ENCODE measurements around the gene RTN4RL1. TPM values are rescaled to one million over a fixed set of nuclear protein-coding genes. Genes with fewer than 3 reads are reported as not detected.
A peak's percentile ranks its signal among the peaks of the same experiment; 100 is the strongest.

The RTN4RL1 gene
- total and polyA plus RNA-seq, 2 of the 13 experiments (the other 11 are each of a cell fraction or from before 2014, with no cell fraction given): 0.01 TPM; not detected in 1

DNA sequence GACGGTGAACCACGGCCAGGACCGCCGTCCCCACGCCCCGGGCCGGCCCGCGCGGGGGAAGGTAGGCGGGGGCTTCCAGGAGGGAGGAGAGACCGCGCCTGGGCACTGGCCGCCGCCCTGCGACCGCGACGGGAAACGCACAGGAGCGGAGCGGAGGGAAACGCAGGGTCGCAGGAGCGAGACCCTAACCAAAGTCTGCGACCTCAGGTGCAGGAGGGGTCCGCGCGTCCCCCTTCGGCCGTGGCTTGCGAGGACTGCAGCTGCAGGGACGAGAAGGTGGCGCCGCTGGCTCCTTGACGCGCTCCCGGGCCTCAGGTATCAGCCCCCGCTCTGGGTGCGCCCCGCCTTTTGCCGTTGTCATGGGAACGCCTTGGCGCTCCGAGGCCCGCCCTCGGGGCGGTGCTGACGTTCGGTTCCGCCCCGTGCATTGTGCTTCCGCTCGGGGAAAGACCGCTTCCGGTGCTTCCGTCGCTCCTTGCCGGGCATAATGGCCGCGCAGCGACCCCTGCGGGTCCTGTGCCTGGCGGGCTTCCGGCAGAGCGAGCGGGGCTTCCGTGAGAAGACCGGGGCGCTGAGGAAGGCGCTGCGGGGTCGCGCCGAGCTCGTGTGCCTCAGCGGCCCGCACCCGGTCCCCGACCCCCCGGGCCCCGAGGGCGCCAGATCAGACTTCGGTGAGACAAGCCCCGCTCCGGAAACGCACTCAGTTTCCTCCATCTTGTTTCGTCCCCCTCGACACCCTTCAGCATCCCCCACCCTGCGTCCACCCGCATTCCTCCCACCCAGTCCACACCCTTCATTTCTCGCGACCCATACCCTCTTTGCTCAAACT is 16.6 kb upstream of the RTN4RL1 start, which contains the start of gene OVCA2 (continued):
- TF ChIP-seq, protein P1, sequence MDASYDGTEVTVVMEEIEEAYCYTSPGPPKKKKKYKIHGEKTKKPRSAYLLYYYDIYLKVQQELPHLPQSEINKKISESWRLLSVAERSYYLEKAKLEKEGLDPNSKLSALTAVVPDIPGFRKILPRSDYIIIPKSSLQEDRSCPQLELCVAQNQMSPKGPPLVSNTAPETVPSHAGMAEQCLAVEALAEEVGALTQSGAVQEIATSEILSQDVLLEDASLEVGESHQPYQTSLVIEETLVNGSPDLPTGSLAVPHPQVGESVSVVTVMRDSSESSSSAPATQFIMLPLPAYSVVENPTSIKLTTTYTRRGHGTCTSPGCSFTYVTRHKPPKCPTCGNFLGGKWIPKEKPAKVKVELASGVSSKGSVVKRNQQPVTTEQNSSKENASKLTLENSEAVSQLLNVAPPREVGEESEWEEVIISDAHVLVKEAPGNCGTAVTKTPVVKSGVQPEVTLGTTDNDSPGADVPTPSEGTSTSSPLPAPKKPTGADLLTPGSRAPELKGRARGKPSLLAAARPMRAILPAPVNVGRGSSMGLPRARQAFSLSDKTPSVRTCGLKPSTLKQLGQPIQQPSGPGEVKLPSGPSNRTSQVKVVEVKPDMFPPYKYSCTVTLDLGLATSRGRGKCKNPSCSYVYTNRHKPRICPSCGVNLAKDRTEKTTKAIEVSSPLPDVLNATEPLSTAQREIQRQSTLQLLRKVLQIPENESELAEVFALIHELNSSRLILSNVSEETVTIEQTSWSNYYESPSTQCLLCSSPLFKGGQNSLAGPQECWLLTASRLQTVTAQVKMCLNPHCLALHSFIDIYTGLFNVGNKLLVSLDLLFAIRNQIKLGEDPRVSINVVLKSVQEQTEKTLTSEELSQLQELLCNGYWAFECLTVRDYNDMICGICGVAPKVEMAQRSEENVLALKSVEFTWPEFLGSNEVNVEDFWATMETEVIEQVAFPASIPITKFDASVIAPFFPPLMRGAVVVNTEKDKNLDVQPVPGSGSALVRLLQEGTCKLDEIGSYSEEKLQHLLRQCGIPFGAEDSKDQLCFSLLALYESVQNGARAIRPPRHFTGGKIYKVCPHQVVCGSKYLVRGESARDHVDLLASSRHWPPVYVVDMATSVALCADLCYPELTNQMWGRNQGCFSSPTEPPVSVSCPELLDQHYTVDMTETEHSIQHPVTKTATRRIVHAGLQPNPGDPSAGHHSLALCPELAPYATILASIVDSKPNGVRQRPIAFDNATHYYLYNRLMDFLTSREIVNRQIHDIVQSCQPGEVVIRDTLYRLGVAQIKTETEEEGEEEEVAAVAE (CRISPR knock-in tag; IDR thresholded peaks at IDR 0.05; ENCODE audit: borderline replicate concordance): peak; percentile 59; the same call in 1 of the 2 replicates
- TF ChIP-seq, protein P2, sequence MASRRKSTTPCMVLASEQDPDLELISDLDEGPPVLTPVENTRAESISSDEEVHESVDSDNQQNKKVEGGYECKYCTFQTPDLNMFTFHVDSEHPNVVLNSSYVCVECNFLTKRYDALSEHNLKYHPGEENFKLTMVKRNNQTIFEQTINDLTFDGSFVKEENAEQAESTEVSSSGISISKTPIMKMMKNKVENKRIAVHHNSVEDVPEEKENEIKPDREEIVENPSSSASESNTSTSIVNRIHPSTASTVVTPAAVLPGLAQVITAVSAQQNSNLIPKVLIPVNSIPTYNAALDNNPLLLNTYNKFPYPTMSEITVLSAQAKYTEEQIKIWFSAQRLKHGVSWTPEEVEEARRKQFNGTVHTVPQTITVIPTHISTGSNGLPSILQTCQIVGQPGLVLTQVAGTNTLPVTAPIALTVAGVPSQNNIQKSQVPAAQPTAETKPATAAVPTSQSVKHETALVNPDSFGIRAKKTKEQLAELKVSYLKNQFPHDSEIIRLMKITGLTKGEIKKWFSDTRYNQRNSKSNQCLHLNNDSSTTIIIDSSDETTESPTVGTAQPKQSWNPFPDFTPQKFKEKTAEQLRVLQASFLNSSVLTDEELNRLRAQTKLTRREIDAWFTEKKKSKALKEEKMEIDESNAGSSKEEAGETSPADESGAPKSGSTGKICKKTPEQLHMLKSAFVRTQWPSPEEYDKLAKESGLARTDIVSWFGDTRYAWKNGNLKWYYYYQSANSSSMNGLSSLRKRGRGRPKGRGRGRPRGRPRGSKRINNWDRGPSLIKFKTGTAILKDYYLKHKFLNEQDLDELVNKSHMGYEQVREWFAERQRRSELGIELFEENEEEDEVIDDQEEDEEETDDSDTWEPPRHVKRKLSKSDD (CRISPR knock-in tag; IDR thresholded peaks at IDR 0.05; ENCODE audit: low read depth): peak; percentile 74
- TF ChIP-seq, protein P3, sequence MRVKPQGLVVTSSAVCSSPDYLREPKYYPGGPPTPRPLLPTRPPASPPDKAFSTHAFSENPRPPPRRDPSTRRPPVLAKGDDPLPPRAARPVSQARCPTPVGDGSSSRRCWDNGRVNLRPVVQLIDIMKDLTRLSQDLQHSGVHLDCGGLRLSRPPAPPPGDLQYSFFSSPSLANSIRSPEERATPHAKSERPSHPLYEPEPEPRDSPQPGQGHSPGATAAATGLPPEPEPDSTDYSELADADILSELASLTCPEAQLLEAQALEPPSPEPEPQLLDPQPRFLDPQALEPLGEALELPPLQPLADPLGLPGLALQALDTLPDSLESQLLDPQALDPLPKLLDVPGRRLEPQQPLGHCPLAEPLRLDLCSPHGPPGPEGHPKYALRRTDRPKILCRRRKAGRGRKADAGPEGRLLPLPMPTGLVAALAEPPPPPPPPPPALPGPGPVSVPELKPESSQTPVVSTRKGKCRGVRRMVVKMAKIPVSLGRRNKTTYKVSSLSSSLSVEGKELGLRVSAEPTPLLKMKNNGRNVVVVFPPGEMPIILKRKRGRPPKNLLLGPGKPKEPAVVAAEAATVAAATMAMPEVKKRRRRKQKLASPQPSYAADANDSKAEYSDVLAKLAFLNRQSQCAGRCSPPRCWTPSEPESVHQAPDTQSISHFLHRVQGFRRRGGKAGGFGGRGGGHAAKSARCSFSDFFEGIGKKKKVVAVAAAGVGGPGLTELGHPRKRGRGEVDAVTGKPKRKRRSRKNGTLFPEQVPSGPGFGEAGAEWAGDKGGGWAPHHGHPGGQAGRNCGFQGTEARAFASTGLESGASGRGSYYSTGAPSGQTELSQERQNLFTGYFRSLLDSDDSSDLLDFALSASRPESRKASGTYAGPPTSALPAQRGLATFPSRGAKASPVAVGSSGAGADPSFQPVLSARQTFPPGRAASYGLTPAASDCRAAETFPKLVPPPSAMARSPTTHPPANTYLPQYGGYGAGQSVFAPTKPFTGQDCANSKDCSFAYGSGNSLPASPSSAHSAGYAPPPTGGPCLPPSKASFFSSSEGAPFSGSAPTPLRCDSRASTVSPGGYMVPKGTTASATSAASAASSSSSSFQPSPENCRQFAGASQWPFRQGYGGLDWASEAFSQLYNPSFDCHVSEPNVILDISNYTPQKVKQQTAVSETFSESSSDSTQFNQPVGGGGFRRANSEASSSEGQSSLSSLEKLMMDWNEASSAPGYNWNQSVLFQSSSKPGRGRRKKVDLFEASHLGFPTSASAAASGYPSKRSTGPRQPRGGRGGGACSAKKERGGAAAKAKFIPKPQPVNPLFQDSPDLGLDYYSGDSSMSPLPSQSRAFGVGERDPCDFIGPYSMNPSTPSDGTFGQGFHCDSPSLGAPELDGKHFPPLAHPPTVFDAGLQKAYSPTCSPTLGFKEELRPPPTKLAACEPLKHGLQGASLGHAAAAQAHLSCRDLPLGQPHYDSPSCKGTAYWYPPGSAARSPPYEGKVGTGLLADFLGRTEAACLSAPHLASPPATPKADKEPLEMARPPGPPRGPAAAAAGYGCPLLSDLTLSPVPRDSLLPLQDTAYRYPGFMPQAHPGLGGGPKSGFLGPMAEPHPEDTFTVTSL (CRISPR knock-in tag; IDR thresholded peaks at IDR 0.05; ENCODE audit: borderline replicate concordance): no peak
- TF ChIP-seq NFYB (CRISPR knock-in tag; IDR thresholded peaks at IDR 0.05): peak; percentile 26; the same call in 1 of the 2 replicates
- TF ChIP-seq SIX4 (CRISPR knock-in tag; IDR thresholded peaks at IDR 0.05): no peak

Measured in HepG2 (cell line).